Measurements from ENCODE around the gene GPATCH8.

GRCh38 chr17:44417553-44417952 lies 85.7 kb downstream of the GPATCH8 start:
- TF ChIP-seq CTCF (IDR thresholded peaks at IDR 0.05; ENCODE audit: control extremely low read depth in 1 of 3, insufficient read depth in 1 of 3, low read depth in 1 of 3, low read length in 3 of 3) = no peak
- TF ChIP-seq, protein P1, sequence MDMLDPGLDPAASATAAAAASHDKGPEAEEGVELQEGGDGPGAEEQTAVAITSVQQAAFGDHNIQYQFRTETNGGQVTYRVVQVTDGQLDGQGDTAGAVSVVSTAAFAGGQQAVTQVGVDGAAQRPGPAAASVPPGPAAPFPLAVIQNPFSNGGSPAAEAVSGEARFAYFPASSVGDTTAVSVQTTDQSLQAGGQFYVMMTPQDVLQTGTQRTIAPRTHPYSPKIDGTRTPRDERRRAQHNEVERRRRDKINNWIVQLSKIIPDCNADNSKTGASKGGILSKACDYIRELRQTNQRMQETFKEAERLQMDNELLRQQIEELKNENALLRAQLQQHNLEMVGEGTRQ (IDR thresholded peaks at IDR 0.05; ENCODE audit: low read length) = no peak

Data from H1 (cell line).